NOMO-1 (cell line): ENCODE data around the gene HEMK1.

ENCODE experiments used
- DNase-seq, 2 experiments: peaks; one replicate each; lab custom pipeline; 2025; ENCODE audit not compliant: unreplicated experiment in 2 of 2; lab: John Stamatoyannopoulos, UW

The HEMK1 gene

GRCh38 chr3:50611464-50612233, 42.3 kb downstream of the HEMK1 start, which contains the start of gene CISH:
Gene CISH (minus strand): TSS chr3:50611774. CDS start chr3:50611650, 124 bp downstream.
- DNase-seq = peak; percentile 97 to 98

GRCh38 chr3:50612234-50612882, 43.0 kb downstream of the HEMK1 start:
- no peak for DNase-seq

- no peak for DNase-seq
Measured at GRCh38 chr3:50612970-50613846, 43.9 kb downstream of the HEMK1 start.

GRCh38 chr3:50615190-50615589, 45.9 kb downstream of the HEMK1 start:
- DNase-seq = no peak

- peak; percentile 86 to 88 for DNase-seq
Measured at GRCh38 chr3:50616003-50616769, 46.9 kb downstream of the HEMK1 start.

GRCh38 chr3:50616770-50617095, 47.4 kb downstream of the HEMK1 start:
- DNase-seq = peak; percentile 90 to 96

- peak; percentile 42 to 59 for DNase-seq
Measured at GRCh38 chr3:50617096-50617791, 47.9 kb downstream of the HEMK1 start, which contains the start of gene MAPKAPK3. Gene MAPKAPK3 (plus strand): TSS chr3:50617151. CDS start chr3:50617566, 415 bp downstream.

- no peak for DNase-seq
Measured at GRCh38 chr3:50617911-50618481, 48.7 kb downstream of the HEMK1 start.

- peak; percentile 96 to 97 for DNase-seq
Measured at GRCh38 chr3:50620420-50620819, 51.1 kb downstream of the HEMK1 start.

GRCh38 chr3:50620820-50621219, 51.5 kb downstream of the HEMK1 start:
- DNase-seq = no peak

GRCh38 chr3:50622881-50623280, 53.6 kb downstream of the HEMK1 start:
- no peak for DNase-seq

- DNase-seq = no peak
Measured at GRCh38 chr3:50623840-50624474, 54.6 kb downstream of the HEMK1 start.

GRCh38 chr3:50624634-50625033, 55.3 kb downstream of the HEMK1 start:
- no peak for DNase-seq

GRCh38 chr3:50625231-50626182, 56.2 kb downstream of the HEMK1 start:
- DNase-seq = no peak

GRCh38 chr3:50626401-50626800, 57.1 kb downstream of the HEMK1 start:
- no peak for DNase-seq

GRCh38 chr3:50627407-50628051, 58.2 kb downstream of the HEMK1 start:
- peak in 1 of 2 experiments; percentile 70 for DNase-seq

- no peak for DNase-seq
Measured at GRCh38 chr3:50628601-50629000, 59.3 kb downstream of the HEMK1 start.
